ENCODE measurements around the gene PDCD6IP.

The PDCD6IP gene

DNA sequence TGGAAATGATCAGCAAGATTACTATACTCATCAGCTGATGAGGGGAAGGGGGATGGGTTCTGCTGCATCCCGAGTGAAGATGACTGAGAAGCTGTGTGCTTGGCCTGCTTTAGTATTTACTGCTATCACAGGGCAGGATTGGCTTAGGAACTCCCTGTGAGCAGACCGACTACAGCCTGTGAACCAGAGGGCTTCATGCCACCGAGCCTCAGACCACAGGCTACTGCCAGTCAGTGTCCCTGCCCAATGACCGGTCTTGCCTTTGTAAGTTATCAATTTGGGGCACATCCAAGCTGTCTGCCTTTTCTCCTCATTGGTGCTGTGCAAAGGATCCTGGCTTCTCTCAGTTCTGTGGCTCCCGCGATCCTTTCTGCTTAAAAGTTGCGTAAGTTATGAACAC, 71.5 kb downstream of the PDCD6IP start:
- Histone ChIP-seq H3K27ac (ENCODE audit: low read length) (no peak overlapping the region), H4K20me1 (ENCODE audit: insufficient read depth, low read length) (no peaks in the 10 kb centered on the region), H3K27me3 (replicated peaks; ENCODE audit: insufficient read depth, low read length) (no peaks in the 10 kb centered on the region), H2AFZ (ENCODE audit: low read length) (no peak overlapping the region), H3K36me3 (replicated peaks; ENCODE audit: insufficient read depth, low read length) (peaks cover 12% of the 10 kb centered on the region; the same call in 1 of the 2 replicates), H3K4me3 (ENCODE audit: low read length) (no peak overlapping the region), H3K79me2 (ENCODE audit: low read length) (no peaks in the 10 kb centered on the region), H3F3A (ENCODE audit: insufficient read depth, low read length) (no peaks in the 10 kb centered on the region), H3K4me2 (ENCODE audit: low read depth, low read length) (no peak overlapping the region), H3K9me3 (replicated peaks; ENCODE audit: insufficient read depth, low read length) (no peaks in the 10 kb centered on the region), H3K9me2 (replicated peaks; ENCODE audit: insufficient read depth, low read length) (no peaks in the 10 kb centered on the region), H3K9ac (ENCODE audit: low read length) (no peak overlapping the region), H3K4me1 (ENCODE audit: low read length) (no peaks in the 10 kb centered on the region)
- TF ChIP-seq EZH2phosphoT487 (IDR thresholded peaks at IDR 0.05; ENCODE audit: low read length) (no peak), CTCF (IDR thresholded peaks at IDR 0.05; ENCODE audit: low read length) (no peak), EZH2 (optimal IDR thresholded peaks at IDR 0.05; ENCODE audit: low read depth, low read length) (no peak)
- DNase-seq: no peak

- H3F3A ChIP-seq (ENCODE audit: insufficient read depth, low read length): no peaks in the 10 kb centered on the region
- no peaks in the 10 kb centered on the region for H3K27me3 ChIP-seq (replicated peaks; ENCODE audit: insufficient read depth, low read length)
- H3K9me2 ChIP-seq (replicated peaks; ENCODE audit: insufficient read depth, low read length): no peaks in the 10 kb centered on the region
- DNase-seq: no peak
- H3K4me3 ChIP-seq (ENCODE audit: low read length): no peak overlapping the region
- H4K20me1 ChIP-seq (ENCODE audit: insufficient read depth, low read length): no peaks in the 10 kb centered on the region
- TF ChIP-seq EZH2phosphoT487 (IDR thresholded peaks at IDR 0.05; ENCODE audit: low read length): no peak
- TF ChIP-seq CTCF (IDR thresholded peaks at IDR 0.05; ENCODE audit: low read length): no peak
- no peak overlapping the region for H3K9ac ChIP-seq (ENCODE audit: low read length)
- H3K4me1 ChIP-seq (ENCODE audit: low read length): no peaks in the 10 kb centered on the region
- H3K27ac ChIP-seq (ENCODE audit: low read length): no peak overlapping the region
- no peaks in the 10 kb centered on the region for H3K36me3 ChIP-seq (replicated peaks; ENCODE audit: insufficient read depth, low read length)
- H3K9me3 ChIP-seq (replicated peaks; ENCODE audit: insufficient read depth, low read length): no peaks in the 10 kb centered on the region
- H3K79me2 ChIP-seq (ENCODE audit: low read length): no peaks in the 10 kb centered on the region
- H3K4me2 ChIP-seq (ENCODE audit: low read depth, low read length): no peak overlapping the region
- H2AFZ ChIP-seq (ENCODE audit: low read length): no peak overlapping the region
Observed at GRCh38 chr3:33874815-33875214, 76.4 kb downstream of the PDCD6IP start.

DNA sequence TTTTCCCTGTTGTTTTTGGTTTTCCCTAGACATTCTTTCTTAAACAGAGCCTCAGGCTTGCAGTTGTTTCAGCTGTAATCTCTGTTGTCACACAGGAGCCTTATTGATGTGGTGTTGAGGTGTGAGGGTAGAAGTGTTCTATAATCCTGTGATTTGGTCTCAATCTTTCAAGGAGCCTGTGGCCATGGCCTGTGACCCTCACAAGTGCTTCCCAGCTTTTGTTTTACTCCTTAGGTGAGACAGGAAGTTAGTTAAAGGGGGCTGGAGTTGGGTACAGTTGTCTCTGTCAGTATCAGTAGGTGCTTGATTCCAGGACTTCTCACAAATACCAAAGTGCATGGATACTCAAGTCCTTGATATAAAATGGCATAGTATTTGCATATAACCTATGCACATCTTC, 77.2 kb downstream of the PDCD6IP start:
- Histone ChIP-seq H3K4me2 (ENCODE audit: low read depth, low read length) (no peak overlapping the region), H4K20me1 (ENCODE audit: insufficient read depth, low read length) (no peaks in the 10 kb centered on the region), H3K79me2 (ENCODE audit: low read length) (no peaks in the 10 kb centered on the region), H2AFZ (ENCODE audit: low read length) (no peak overlapping the region), H3K4me3 (ENCODE audit: low read length) (no peak overlapping the region), H3K9ac (ENCODE audit: low read length) (no peak overlapping the region), H3K9me2 (replicated peaks; ENCODE audit: insufficient read depth, low read length) (no peaks in the 10 kb centered on the region), H3K27ac (ENCODE audit: low read length) (no peak overlapping the region), H3K9me3 (replicated peaks; ENCODE audit: insufficient read depth, low read length) (no peaks in the 10 kb centered on the region), H3K36me3 (replicated peaks; ENCODE audit: insufficient read depth, low read length) (no peaks in the 10 kb centered on the region), H3K4me1 (ENCODE audit: low read length) (no peaks in the 10 kb centered on the region), H3K27me3 (replicated peaks; ENCODE audit: insufficient read depth, low read length) (no peaks in the 10 kb centered on the region), H3F3A (ENCODE audit: insufficient read depth, low read length) (no peaks in the 10 kb centered on the region)
- TF ChIP-seq EZH2 (optimal IDR thresholded peaks at IDR 0.05; ENCODE audit: low read depth, low read length): no peak
- no peak for TF ChIP-seq CTCF (IDR thresholded peaks at IDR 0.05; ENCODE audit: low read length)
- no peak for TF ChIP-seq EZH2phosphoT487 (IDR thresholded peaks at IDR 0.05; ENCODE audit: low read length)
- DNase-seq: no peak

Measured in MM.1S (cell line).